Nephron (organoid): Measurements from ENCODE around the gene RANBP10.
A peak's percentile ranks its signal among the peaks of the same experiment; 100 is the strongest.

Source experiments
- H3K27ac Mint-ChIP-seq, 3 experiments: 2 replicates each; pipeline ENCODE4 v1.8.0; 2020; ENCODE audit warnings: mixed read lengths in 3 of 3, mild to moderate bottlenecking in 2 of 3, moderate library complexity in 1 of 3
- H3K27me3 Mint-ChIP-seq: 2 replicates; pipeline ENCODE4 v1.8.0; 2021; ENCODE audit warnings: low read depth, mild to moderate bottlenecking, moderate library complexity, mixed read lengths
- H3K36me3 Mint-ChIP-seq: 2 replicates; pipeline ENCODE4 v1.8.0; 2020; ENCODE audit warnings: low read depth, mixed read lengths
- H3K4me1 Mint-ChIP-seq: 2 replicates; pipeline ENCODE4 v1.8.0; 2020; ENCODE audit warnings: mixed read lengths
- H3K4me3 Mint-ChIP-seq, 3 experiments: 2 replicates each; pipeline ENCODE4 v1.8.0; 2020; ENCODE audit warnings: mild to moderate bottlenecking in 3 of 3, mixed read lengths in 3 of 3, moderate library complexity in 2 of 3
- H3K9me3 Mint-ChIP-seq: 2 replicates; pipeline ENCODE4 v1.8.0; 2020; ENCODE audit warnings: mixed read lengths
- TF ChIP-seq, protein P1 (sequence below), 3 experiments: fragments of 200-600 bp; sonication (generic); IDR thresholded peaks; one replicate each; pipeline ENCODE4 v1.5.0; 2021; ENCODE audit warnings: antibody characterized with exemption in 3 of 3; ENCODE audit not compliant: unreplicated experiment in 3 of 3

RANBP10 gene

DNA sequence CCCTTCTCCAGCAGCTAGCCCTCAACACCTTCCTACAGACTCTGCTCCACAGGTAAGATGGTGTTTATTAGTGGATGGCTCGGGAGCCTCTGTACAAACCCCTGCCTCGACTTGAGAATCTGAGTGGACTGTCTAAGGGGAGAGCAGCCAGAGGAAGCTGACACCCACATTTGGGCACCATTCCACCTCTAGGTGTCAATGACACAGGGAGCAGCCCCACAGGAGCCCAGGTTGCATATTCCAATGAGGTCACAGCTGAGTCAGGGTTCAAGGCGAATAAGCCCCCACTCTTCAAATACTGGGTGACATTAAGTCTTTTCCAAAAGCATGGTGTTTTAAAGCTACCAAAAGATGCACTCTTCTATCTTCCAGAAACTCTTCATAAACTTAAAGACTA lies 31.9 kb downstream of the RANBP10 start:
- Mint-ChIP-seq H3K27me3 (no peaks in the 10 kb centered on the region), H3K36me3 (peaks cover 40% of the 10 kb centered on the region), H3K4me3 (no peak overlapping the region), H3K4me1 (peaks cover 21% of the 10 kb centered on the region), H3K9me3 (no peaks in the 10 kb centered on the region), H3K27ac (no peak overlapping the region)
- TF ChIP-seq, protein P1, sequence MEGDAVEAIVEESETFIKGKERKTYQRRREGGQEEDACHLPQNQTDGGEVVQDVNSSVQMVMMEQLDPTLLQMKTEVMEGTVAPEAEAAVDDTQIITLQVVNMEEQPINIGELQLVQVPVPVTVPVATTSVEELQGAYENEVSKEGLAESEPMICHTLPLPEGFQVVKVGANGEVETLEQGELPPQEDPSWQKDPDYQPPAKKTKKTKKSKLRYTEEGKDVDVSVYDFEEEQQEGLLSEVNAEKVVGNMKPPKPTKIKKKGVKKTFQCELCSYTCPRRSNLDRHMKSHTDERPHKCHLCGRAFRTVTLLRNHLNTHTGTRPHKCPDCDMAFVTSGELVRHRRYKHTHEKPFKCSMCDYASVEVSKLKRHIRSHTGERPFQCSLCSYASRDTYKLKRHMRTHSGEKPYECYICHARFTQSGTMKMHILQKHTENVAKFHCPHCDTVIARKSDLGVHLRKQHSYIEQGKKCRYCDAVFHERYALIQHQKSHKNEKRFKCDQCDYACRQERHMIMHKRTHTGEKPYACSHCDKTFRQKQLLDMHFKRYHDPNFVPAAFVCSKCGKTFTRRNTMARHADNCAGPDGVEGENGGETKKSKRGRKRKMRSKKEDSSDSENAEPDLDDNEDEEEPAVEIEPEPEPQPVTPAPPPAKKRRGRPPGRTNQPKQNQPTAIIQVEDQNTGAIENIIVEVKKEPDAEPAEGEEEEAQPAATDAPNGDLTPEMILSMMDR (IDR thresholded peaks at IDR 0.05; ENCODE audit: unreplicated experiment in 3 of 3), result no peak

DNA sequence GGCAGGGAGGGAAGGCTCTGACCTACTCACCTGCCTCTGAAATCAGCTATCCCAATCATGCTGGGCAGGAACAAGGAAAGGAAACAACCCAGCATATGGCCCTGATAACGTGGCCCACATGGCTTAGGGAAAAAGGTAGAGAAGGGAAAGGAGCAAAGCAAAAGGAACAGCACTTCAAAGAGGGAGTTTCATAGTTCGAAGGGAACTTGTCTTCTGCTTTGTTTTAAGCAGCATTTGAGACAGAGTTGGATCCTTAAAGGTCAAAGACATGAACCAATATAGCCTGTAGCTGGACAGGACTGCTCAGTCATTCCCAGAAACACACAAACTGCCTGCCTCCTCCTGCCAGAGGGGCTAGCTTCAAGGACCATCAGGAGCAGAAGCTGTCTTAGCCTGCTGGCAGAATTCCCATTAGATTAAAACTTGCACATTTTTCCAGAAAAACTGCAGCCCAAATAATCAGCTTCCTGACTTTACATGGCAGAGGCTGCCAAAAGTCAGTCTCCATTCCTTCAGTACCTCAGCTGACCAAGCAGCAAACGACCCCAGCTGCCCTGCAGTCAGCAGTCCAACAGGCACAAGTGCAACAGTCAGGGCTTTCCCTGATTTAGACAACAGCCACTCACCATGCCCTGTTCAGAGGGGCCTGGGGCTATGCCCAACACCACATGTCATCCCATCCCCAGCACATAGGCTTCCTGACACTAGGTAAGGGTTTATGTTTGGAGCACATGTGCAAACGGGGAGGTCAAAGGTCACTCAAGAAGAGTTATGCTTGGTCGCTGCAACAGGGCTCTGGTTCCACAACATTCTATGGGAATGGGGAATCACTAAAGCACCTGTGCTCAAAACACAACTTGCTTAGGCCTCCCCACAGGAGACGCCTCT lies 32.5 kb downstream of the RANBP10 start:
- Mint-ChIP-seq H3K4me1 (peaks cover 21% of the 10 kb centered on the region), H3K27ac (peak overlapping the region in 1 of 3 experiments; percentile 67), H3K27me3 (no peaks in the 10 kb centered on the region), H3K36me3 (peaks cover 40% of the 10 kb centered on the region), H3K9me3 (no peaks in the 10 kb centered on the region), H3K4me3 (no peak overlapping the region)
- TF ChIP-seq, protein P1 (IDR thresholded peaks at IDR 0.05; ENCODE audit: unreplicated experiment in 3 of 3), result no peak

DNA sequence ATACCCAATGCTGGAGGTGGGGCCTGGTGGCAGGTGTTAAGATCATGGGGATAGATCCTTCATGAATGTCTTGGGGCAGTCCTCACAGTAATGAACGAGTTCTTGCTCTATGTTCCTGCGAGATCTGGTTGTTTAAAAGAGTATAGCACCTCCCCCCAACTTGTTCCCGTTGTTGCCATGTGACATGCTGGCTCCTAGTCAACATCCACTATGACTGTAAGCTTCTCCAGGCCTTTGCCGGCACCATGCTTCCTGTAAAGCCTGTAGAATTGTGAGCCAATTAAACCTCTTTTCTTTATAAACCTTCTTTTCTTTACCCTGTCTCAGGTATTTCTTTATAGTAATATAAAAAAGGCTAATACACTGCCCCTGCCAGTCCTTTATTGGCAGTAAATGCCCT lies 33.3 kb downstream of the RANBP10 start:
- Mint-ChIP-seq H3K4me1 (peaks cover 21% of the 10 kb centered on the region), H3K4me3 (no peak overlapping the region), H3K9me3 (no peaks in the 10 kb centered on the region), H3K36me3 (peaks cover 40% of the 10 kb centered on the region), H3K27ac (no peak overlapping the region), H3K27me3 (no peaks in the 10 kb centered on the region)
- TF ChIP-seq, protein P1 (IDR thresholded peaks at IDR 0.05; ENCODE audit: unreplicated experiment in 3 of 3), result no peak

DNA sequence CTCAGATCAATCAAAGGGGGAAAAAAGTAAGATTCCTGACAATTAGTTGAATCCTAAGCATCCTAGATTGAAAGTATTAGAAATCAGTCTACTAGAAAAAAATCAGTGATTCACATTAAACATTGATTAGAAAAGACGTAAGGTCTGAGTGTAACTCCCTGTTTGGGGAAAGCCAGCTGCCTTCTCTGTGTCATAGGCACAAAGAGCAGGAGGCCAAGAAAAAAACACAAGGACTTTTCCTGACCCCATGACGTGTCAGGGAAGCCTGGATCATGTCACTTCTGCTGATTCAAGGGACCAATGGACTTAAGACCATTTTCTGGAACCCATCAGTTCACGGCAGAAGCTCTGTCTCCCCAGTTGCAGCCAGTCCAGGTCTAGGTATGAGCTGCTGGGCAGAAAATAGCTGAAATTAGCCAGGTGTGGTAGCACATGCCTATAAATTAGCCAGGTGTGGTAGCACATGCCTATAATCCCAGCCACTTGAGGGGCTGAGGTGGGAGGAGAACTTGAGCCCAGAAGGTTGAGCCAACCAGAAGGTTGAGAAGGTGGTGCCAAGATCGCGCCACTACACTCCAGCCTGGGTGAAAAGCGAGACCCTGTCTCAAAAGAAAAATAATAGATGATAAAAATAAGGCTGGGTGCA lies 35.9 kb downstream of the RANBP10 start:
- H3K4me1 Mint-ChIP-seq, result peaks cover 28% of the 10 kb centered on the region
- peaks cover 50% of the 10 kb centered on the region for H3K36me3 Mint-ChIP-seq
- no peaks in the 10 kb centered on the region for H3K9me3 Mint-ChIP-seq
- H3K27me3 Mint-ChIP-seq, result no peaks in the 10 kb centered on the region
- no peak overlapping the region for H3K27ac Mint-ChIP-seq
- H3K4me3 Mint-ChIP-seq, result no peak overlapping the region
- TF ChIP-seq, protein P1 (IDR thresholded peaks at IDR 0.05; ENCODE audit: unreplicated experiment in 3 of 3), result no peak

DNA sequence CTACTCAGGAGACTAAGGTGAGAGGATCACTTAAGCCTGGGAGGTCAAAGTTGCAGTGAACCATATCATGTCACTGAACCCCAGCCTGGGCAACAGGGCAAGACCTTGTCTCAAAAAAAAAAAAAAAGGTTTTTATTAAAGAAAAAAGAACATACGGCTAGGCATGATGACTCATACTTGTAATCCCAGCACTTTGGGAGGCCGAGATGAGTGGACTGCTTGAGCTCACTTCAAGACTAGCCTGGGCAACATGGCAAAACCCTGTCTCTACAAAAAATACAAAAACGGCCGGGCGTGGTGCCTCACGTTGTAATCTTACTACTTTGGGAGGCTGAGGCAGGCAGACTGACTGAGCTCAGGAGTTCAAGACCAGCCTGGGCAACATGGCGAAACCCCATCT lies 38.4 kb downstream of the RANBP10 start:
- TF ChIP-seq, protein P1 (IDR thresholded peaks at IDR 0.05; ENCODE audit: unreplicated experiment in 3 of 3), result no peak
- Mint-ChIP-seq H3K27ac (no peak overlapping the region), H3K27me3 (no peaks in the 10 kb centered on the region), H3K4me1 (peaks cover 11% of the 10 kb centered on the region), H3K9me3 (no peaks in the 10 kb centered on the region), H3K36me3 (peaks cover 45% of the 10 kb centered on the region), H3K4me3 (no peak overlapping the region)
